Esophagus squamous epithelium (tissue), 4 donors: ENCODE results near the gene PMP22.

Source experiments
- CTCF ChIP-seq, 6 experiments: fragments of 450-650 bp in 4 of 6; fragments of 200-600 bp in 2 of 6; sonication (generic) in 2 of 6; IDR thresholded peaks; one replicate each; pipeline ENCODE4 v1.5.1; 2016 to 2019; ENCODE audit warnings: antibody characterized with exemption in 6 of 6, mild to moderate bottlenecking in 4 of 6, moderate library complexity in 4 of 6
- POLR2A ChIP-seq, 4 donors: fragments of 450-650 bp; IDR thresholded peaks; one replicate each; pipeline ENCODE4 v1.6.1; 2017; ENCODE audit warnings: antibody characterized with exemption in 4 of 4, mild to moderate bottlenecking in 4 of 4, moderate library complexity in 3 of 4

GRCh38 chr17:15298176-15298575 lies 33.0 kb upstream of the PMP22 start:
- no peak for TF ChIP-seq CTCF (IDR thresholded peaks at IDR 0.05)
- no peak for TF ChIP-seq POLR2A (IDR thresholded peaks at IDR 0.05)
